ENCODE data around the gene HECW1.
A peak's percentile ranks its signal among the peaks of the same experiment; 100 is the strongest.
"Not testable (repeated sequence)": the region's sequence is repeated elsewhere in the genome, so short reads cannot be mapped to it uniquely, and the experiment has no call there.

Gene HECW1

DNA sequence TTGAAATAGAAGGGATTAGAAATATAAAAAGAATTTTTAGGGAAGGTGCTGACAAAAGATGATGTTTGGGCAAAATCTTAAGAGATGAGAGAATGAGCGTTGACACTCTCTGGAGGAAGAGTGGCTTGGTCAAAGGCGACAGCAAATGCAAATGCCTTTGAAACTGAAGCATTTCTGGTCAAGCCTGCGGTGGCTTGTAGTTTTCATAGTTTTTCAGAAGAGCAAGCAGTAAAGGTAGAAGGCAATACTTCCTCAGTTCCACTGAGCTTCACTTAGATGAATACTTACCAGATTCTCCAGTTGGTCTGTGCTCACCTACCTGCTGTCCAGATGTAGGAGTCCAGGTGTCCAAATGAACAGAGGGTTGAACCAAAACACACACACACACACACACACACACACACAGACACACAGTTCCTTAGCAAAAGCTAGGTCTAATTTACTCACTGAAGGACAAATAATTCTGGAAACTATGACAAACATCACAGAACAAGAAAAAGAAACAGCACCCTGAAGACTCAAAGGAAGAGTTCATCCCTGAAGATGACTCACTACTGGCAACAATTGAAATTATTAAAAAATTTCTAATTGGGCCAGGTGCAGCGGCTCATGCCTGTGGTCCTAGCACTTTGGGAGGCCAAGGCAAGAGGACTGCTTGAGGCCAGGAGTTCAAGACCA lies 458.4 kb downstream of the HECW1 start:
- no peaks in the 10 kb centered on the region for H3K9me3 ChIP-seq (replicated peaks in 1 of 11)
- H3K4me1 ChIP-seq, result peaks cover 0 to 54% (median 25%) of the 10 kb centered on the region in 10 experiments; a peak in 16 of 20 replicates
- peak overlapping the region in 4 of 11 experiments; percentile 72 to 83 (median 74); a peak in 5 of 22 replicates for H3K27ac ChIP-seq
- no peak overlapping the region for H3K4me3 ChIP-seq
- H3K36me3 ChIP-seq, result no peaks in the 10 kb centered on the region
- TF ChIP-seq Cebpa-rat (IDR thresholded peaks at IDR 0.05), result no peak
- H3K9ac ChIP-seq, result no peak overlapping the region
- no peaks in the 10 kb centered on the region for H4K20me1 ChIP-seq
- peak overlapping the region in 4 of 11 experiments; percentile 53 to 72 (median 60); a peak in 6 of 22 replicates for H3K4me2 ChIP-seq
- peaks cover 0 to 3% (median 0%) of the 10 kb centered on the region in 11 experiments; a peak in 1 of 22 replicates for H3K27me3 ChIP-seq

DNA sequence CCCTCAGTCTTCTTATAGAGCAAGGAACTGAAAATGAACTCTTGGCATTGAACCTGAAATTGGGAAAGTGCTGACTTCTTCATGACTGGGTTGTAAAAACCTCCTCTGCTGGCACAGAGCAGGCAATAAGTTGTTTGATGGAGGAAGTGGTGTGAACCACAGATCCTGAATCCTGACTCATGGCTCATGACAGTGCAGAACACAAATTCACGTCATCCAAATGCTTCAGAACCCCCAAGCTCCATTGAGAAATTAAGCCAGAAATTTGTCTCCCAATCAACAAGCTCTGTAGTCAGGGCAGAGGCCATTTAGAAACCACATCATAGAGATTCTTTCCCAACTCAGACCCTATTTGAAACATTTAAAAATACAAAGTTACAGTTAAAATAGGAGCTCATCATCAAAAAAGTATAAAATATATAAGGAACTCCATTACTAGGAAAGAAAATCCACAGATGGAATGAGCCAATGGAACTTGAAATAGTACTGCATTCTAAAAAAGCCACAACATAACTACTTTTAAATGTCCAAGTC lies 460.1 kb downstream of the HECW1 start:
- Histone ChIP-seq H3K9ac (peak overlapping the region in 8 of 11 experiments; percentile 0 to 57 (median 40); a peak in 6 of 22 replicates), H3K36me3 (no peaks in the 10 kb centered on the region), H3K27ac (peak overlapping the region; percentile 4 to 83 (median 74); a peak in 21 of 22 replicates), H3K4me1 (peaks cover 6 to 71% (median 32%) of the 10 kb centered on the region in 10 experiments; a peak in 19 of 20 replicates), H3K9me3 (replicated peaks in 1 of 11) (no peaks in the 10 kb centered on the region), H3K27me3 (peaks cover 0 to 3% (median 0%) of the 10 kb centered on the region in 11 experiments; a peak in 1 of 22 replicates), H4K20me1 (no peaks in the 10 kb centered on the region), H3K4me3 (no peak overlapping the region), H3K4me2 (peak overlapping the region; percentile 5 to 72 (median 58); a peak in 18 of 22 replicates)
- peak in 9 of 11 experiments; percentile 46 to 83 (median 76); a peak in 12 of 22 replicates for TF ChIP-seq Cebpa-rat (IDR thresholded peaks at IDR 0.05)

DNA sequence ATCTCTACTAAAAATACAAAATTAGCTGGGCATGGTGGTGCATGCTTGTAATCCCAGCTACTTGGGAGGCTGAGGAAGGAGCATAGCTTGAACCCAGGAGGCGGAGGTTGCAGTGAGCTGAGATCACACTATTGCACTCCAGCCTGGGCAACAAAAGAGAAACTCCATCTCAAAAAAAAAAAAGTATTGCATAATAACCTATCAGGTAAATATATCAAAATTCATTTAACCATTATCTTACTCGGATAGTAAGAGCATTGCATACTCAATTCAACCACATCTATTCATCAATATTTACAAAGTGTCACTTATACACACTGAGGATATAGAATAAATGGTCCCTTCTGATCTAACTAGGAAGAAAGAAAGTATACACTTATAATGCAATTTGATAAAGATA lies 461.4 kb downstream of the HECW1 start:
- not testable (repeated sequence) for H3K9me3 ChIP-seq (replicated peaks in 1 of 11); H4K20me1 ChIP-seq; H3K36me3 ChIP-seq; H3K9ac ChIP-seq; H3K4me3 ChIP-seq; H3K27me3 ChIP-seq
- H3K4me1 ChIP-seq, result peaks cover 9 to 66% (median 36%) of the 10 kb centered on the region in 10 experiments; a peak in 19 of 20 replicates
- peak in 2 of 11 experiments; percentile 13 to 28; a peak in 1 of 22 replicates for TF ChIP-seq Cebpa-rat (IDR thresholded peaks at IDR 0.05)
- peak overlapping the region in 5 of 11 experiments; percentile 62 to 83 (median 75); a peak in 8 of 22 replicates for H3K27ac ChIP-seq
- H3K4me2 ChIP-seq, result peak overlapping the region in 3 of 11 experiments; percentile 58 to 72 (median 63); a peak in 8 of 22 replicates

DNA sequence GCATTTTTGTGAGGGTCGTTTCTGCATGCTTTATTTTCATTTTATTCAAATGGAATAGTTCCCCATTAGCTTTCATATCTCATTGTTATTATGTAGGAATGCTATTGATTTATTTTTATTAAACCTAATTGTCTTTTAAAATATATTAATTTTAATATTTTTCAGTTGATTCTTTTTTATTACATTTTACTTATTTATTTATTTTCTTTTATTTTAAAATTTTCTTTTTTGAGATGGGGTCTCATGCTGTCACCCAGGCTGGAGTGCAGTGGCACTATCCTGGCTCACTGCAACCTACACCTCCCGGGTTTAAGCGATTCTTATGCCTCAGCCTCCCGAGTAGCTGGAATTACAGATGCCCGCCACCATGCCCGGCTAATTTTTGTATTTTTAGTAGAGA lies 463.1 kb downstream of the HECW1 start:
- Histone ChIP-seq H3K4me1 (peaks cover 9 to 56% (median 34%) of the 10 kb centered on the region in 10 experiments; a peak in 19 of 20 replicates), H3K9me3 (replicated peaks in 1 of 11) (peaks cover 0 to 3% (median 0%) of the 10 kb centered on the region in 11 experiments; a peak in 1 of 22 replicates), H3K36me3 (no peaks in the 10 kb centered on the region), H3K4me2 (peak overlapping the region in 3 of 11 experiments; percentile 28 to 49 (median 36); a peak in 2 of 22 replicates), H3K27me3 (peaks cover 0 to 3% (median 0%) of the 10 kb centered on the region in 11 experiments; a peak in 1 of 22 replicates), H3K27ac (no peak overlapping the region), H3K9ac (no peak overlapping the region), H4K20me1 (no peaks in the 10 kb centered on the region), H3K4me3 (no peak overlapping the region)
- no peak for TF ChIP-seq Cebpa-rat (IDR thresholded peaks at IDR 0.05)

DNA sequence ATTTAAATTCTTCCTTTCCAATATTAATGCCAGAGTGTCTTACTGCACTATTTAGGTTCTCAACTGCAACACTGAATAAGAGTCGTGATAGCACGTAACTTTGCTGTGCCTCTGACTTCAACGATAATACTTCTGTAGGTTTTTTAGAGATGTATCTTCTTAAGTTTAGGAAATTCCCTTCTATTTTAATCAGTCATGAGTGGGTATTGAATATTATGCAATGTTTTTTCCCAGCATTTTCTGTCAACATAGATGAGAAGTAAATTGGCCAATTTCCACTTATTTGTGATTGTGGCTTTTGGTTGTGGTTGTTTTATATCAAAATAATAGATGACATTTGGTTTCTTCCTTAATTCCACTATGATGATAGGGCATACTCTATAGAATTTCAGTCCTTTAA lies 463.8 kb downstream of the HECW1 start:
- H3K27ac ChIP-seq, result no peak overlapping the region
- H3K4me3 ChIP-seq, result no peak overlapping the region
- no peaks in the 10 kb centered on the region for H4K20me1 ChIP-seq
- peaks cover 0 to 3% (median 0%) of the 10 kb centered on the region in 11 experiments; a peak in 1 of 22 replicates for H3K27me3 ChIP-seq
- peaks cover 0 to 3% (median 0%) of the 10 kb centered on the region in 11 experiments; a peak in 1 of 22 replicates for H3K9me3 ChIP-seq (replicated peaks in 1 of 11)
- no peak overlapping the region for H3K9ac ChIP-seq
- H3K4me1 ChIP-seq, result peaks cover 9 to 49% (median 31%) of the 10 kb centered on the region in 10 experiments; a peak in 19 of 20 replicates
- no peaks in the 10 kb centered on the region for H3K36me3 ChIP-seq
- no peak for TF ChIP-seq Cebpa-rat (IDR thresholded peaks at IDR 0.05)
- H3K4me2 ChIP-seq, result peak overlapping the region in 3 of 11 experiments; percentile 28 to 49 (median 36); a peak in 5 of 22 replicates

DNA sequence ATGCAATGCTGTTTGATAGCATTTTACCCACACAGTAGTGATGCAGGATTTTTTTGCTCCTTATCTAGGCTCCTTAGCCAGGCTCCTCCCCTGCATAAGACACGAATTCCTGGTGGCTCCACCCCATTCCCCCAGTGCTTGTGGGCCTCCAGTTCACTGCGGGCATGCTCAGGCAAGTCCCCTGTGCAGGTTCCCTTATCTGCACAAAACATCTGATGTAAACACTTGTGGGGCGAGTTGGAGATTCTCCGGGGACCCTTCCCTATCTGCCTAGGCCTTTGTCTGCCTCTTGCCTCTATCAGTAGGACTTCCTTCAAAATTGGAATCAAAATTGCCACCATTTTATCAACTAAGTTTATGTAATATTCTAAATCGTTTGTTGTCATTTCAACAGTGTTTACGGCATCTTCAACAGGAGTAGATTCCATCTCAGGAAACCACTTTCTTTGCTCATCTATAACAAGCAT lies 465.1 kb downstream of the HECW1 start:
- TF ChIP-seq Cebpa-rat (IDR thresholded peaks at IDR 0.05), result no peak
- Histone ChIP-seq H3K9me3 (replicated peaks in 1 of 11) (peaks cover 0 to 3% (median 0%) of the 10 kb centered on the region in 11 experiments; a peak in 1 of 22 replicates), H3K27ac (peak overlapping the region in 9 of 11 experiments; percentile 8 to 60 (median 36); a peak in 12 of 22 replicates), H3K27me3 (peaks cover 0 to 3% (median 0%) of the 10 kb centered on the region in 11 experiments; a peak in 1 of 22 replicates), H4K20me1 (no peaks in the 10 kb centered on the region), H3K4me1 (peaks cover 9 to 38% (median 21%) of the 10 kb centered on the region in 10 experiments; a peak in 19 of 20 replicates), H3K9ac (peak overlapping the region in 1 of 11 experiments; percentile 30; a peak in 1 of 22 replicates), H3K4me2 (peak overlapping the region; percentile 16 to 64 (median 53)), H3K36me3 (no peaks in the 10 kb centered on the region), H3K4me3 (no peak overlapping the region)

DNA sequence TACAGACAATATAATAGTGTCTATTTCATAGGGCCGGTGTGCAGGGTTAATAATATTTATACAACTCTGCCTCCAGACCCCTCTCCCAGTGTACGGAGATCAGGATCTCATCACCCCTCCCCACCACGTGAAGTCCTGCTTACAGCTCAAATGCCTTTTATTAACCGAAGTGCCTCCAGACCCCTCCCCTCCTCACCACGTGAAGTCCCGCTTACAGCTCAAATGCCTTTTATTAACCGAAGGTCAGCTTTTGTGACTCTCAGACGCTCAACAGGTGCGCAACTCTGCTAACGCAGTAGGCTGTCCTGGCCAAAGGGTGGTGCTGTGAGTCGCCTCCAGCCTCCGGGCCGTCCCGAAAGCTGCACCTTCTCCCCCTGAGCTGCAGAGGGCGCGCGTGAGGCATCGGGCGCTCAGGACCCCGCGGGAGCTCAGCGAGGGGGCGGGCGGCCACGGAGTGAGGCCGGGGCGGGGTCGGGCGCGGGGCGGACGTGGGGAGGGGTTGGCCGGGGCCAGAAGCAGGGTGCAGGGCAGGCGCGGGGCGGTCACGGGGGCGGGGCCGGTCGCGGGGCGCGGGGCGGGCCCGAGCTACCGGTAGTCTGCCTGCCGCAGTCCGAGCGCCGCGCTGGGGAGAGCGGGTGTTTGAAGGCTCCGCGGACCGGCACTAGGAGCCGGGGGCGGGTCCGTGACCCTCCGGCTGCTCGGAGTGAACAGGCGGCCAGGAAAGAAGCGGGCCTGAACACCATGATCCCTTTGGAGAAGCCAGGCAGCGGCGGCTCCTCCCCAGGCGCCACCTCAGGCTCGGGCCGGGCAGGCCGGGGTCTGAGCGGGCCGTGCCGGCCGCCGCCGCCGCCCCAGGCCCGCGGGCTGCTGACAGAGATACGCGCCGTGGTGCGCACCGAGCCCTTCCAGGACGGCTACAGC lies 470.3 kb downstream of the HECW1 start, which contains the start of gene STK17A:
STK17A (plus strand) TSS at position 606 of the 921 bp plus-strand sequence; CDS start at position 742, 136 bp downstream.
- no peak for TF ChIP-seq Cebpa-rat (IDR thresholded peaks at IDR 0.05)
- H4K20me1 ChIP-seq, result peaks cover 20 to 48% (median 40%) of the 10 kb centered on the region in 11 experiments; a peak in 20 of 22 replicates
- peak within 1 kb of the TSS; percentile 89 to 98 (median 97) for H3K9ac ChIP-seq
- peaks cover 0 to 3% (median 0%) of the 10 kb centered on the region in 11 experiments; a peak in 1 of 22 replicates for H3K9me3 ChIP-seq (replicated peaks in 1 of 11)
- H3K4me3 ChIP-seq, result peak within 1 kb of the TSS; percentile 81 to 99 (median 94)
- no peaks in the 10 kb centered on the region for H3K36me3 ChIP-seq
- H3K27ac ChIP-seq, result peak within 1 kb of the TSS; percentile 88 to 99 (median 93)
- peak within 1 kb of the TSS; percentile 87 to 99 (median 93) for H3K4me2 ChIP-seq
- H3K27me3 ChIP-seq, result no peaks in the 10 kb centered on the region; a peak in 1 of 22 replicates
- H3K4me1 ChIP-seq, result peaks cover 14 to 28% (median 18%) of the 10 kb centered on the region in 10 experiments

Measured in BLaER1 treated with 17β-estradiol and CSF1 and Interleukin-3, amounts not matched to agents 10 nM and 100 nM (cell line).